ENCODE results near the gene FZD2. TPM values are rescaled to one million over a fixed set of nuclear protein-coding genes. Genes with fewer than 3 reads are reported as not detected.
A peak's percentile ranks its signal among the peaks of the same experiment; 100 is the strongest.

FZD2 gene
- total and polyA plus RNA-seq, 2 of the 13 experiments (the other 11 are each of a cell fraction or from before 2014, with no cell fraction given) = 0.07 to 0.13 TPM

DNA sequence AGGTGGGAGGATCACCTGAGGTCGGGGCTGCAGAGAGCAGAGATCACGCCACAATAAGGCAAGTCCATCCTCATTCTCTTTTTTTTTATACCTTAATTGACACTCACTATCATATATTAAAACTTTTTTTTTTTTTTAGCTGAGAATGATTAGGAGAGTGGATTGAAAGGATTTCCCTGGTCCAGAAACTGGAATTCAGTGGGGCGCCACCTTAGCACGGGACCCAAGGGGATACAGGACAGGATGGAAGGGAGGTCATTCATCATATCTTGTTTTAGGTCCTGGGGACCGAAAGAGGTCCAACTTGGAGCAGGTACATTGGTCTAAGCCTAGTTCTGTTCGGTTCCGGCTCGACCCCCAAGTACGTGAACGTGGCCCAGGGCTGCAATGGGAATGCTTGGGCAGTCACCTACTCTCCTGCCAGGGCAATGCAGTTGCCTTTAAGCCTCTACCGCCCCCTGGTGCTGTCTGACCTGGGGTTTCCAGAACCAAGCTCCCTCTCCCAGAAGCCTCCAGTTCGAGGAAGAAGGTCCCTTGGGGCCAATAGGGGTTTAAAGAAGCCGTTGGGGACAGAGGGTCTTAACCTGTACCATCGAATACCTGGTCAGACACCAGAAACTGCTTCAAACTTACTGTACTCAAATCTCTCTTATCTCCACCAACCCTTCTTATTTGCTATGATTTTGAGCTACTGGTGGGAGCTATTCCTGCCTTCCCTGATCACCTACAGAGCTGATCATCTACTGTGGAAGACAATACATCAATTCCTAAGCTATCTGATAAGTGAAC lies 34.2 kb upstream of the FZD2 start (continued):
- TF ChIP-seq, protein P1, sequence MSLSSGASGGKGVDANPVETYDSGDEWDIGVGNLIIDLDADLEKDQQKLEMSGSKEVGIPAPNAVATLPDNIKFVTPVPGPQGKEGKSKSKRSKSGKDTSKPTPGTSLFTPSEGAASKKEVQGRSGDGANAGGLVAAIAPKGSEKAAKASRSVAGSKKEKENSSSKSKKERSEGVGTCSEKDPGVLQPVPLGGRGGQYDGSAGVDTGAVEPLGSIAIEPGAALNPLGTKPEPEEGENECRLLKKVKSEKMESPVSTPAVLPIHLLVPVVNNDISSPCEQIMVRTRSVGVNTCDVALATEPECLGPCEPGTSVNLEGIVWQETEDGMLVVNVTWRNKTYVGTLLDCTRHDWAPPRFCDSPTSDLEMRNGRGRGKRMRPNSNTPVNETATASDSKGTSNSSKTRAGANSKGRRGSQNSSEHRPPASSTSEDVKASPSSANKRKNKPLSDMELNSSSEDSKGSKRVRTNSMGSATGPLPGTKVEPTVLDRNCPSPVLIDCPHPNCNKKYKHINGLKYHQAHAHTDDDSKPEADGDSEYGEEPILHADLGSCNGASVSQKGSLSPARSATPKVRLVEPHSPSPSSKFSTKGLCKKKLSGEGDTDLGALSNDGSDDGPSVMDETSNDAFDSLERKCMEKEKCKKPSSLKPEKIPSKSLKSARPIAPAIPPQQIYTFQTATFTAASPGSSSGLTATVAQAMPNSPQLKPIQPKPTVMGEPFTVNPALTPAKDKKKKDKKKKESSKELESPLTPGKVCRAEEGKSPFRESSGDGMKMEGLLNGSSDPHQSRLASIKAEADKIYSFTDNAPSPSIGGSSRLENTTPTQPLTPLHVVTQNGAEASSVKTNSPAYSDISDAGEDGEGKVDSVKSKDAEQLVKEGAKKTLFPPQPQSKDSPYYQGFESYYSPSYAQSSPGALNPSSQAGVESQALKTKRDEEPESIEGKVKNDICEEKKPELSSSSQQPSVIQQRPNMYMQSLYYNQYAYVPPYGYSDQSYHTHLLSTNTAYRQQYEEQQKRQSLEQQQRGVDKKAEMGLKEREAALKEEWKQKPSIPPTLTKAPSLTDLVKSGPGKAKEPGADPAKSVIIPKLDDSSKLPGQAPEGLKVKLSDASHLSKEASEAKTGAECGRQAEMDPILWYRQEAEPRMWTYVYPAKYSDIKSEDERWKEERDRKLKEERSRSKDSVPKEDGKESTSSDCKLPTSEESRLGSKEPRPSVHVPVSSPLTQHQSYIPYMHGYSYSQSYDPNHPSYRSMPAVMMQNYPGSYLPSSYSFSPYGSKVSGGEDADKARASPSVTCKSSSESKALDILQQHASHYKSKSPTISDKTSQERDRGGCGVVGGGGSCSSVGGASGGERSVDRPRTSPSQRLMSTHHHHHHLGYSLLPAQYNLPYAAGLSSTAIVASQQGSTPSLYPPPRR (CRISPR knock-in tag; IDR thresholded peaks at IDR 0.05; ENCODE audit: borderline replicate concordance) = no peak
- TF ChIP-seq MAFG (CRISPR knock-in tag; IDR thresholded peaks at IDR 0.05) (no peak), MED8 (CRISPR knock-in tag; IDR thresholded peaks at IDR 0.05; ENCODE audit: insufficient replicate concordance) (no peak), POLR2AphosphoS5 (IDR thresholded peaks at IDR 0.05; ENCODE audit: low read depth, low read length) (no peak), ZNF496 (CRISPR knock-in tag; IDR thresholded peaks at IDR 0.05; ENCODE audit: insufficient replicate concordance) (no peak), AHR (CRISPR knock-in tag; IDR thresholded peaks at IDR 0.05) (0 out of 2 replicates have a peak, but pooled peaks have one; percentile 61), NFE2L1 (CRISPR knock-in tag; IDR thresholded peaks at IDR 0.05; ENCODE audit: borderline replicate concordance) (no peak), SP5 (CRISPR knock-in tag; IDR thresholded peaks at IDR 0.05; ENCODE audit: borderline replicate concordance, low read depth) (peak; percentile 13; the same call in 1 of the 2 replicates), ZNF879 (CRISPR knock-in tag; IDR thresholded peaks at IDR 0.05) (no peak), ZSCAN9 (CRISPR knock-in tag; IDR thresholded peaks at IDR 0.05; ENCODE audit: borderline replicate concordance) (no peak; the same call in 1 of the 2 replicates), MAFK (conservative IDR thresholded peaks at IDR 0.05 in 1 of 2, IDR thresholded peaks at IDR 0.05 in 1 of 2; ENCODE audit: low read length in 2 of 2) (no peak), SOX5 (CRISPR knock-in tag; IDR thresholded peaks at IDR 0.05; ENCODE audit: borderline replicate concordance) (0 out of 2 replicates have a peak, but pooled peaks have one; percentile 16), SNAPC2 (CRISPR knock-in tag; IDR thresholded peaks at IDR 0.05) (0 out of 2 replicates have a peak, but pooled peaks have one; percentile 82), MTF1 (CRISPR knock-in tag; IDR thresholded peaks at IDR 0.05) (no peak), SP1 (IDR thresholded peaks at IDR 0.05) (no peak), SP1 (CRISPR knock-in tag; IDR thresholded peaks at IDR 0.05) (no peak)
- TF ChIP-seq, protein P2, sequence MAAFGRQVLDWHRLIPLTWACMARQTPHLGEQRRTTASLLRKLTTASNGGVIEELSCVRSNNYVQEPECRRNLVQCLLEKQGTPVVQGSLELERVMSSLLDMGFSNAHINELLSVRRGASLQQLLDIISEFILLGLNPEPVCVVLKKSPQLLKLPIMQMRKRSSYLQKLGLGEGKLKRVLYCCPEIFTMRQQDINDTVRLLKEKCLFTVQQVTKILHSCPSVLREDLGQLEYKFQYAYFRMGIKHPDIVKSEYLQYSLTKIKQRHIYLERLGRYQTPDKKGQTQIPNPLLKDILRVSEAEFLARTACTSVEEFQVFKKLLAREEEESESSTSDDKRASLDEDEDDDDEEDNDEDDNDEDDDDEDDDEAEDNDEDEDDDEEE (CRISPR knock-in tag; IDR thresholded peaks at IDR 0.05) = no peak
- TF ChIP-seq, protein P3, sequence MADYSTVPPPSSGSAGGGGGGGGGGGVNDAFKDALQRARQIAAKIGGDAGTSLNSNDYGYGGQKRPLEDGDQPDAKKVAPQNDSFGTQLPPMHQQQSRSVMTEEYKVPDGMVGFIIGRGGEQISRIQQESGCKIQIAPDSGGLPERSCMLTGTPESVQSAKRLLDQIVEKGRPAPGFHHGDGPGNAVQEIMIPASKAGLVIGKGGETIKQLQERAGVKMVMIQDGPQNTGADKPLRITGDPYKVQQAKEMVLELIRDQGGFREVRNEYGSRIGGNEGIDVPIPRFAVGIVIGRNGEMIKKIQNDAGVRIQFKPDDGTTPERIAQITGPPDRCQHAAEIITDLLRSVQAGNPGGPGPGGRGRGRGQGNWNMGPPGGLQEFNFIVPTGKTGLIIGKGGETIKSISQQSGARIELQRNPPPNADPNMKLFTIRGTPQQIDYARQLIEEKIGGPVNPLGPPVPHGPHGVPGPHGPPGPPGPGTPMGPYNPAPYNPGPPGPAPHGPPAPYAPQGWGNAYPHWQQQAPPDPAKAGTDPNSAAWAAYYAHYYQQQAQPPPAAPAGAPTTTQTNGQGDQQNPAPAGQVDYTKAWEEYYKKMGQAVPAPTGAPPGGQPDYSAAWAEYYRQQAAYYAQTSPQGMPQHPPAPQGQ (CRISPR knock-in tag; IDR thresholded peaks at IDR 0.05; ENCODE audit: borderline replicate concordance) = 0 out of 2 replicates have a peak, but pooled peaks have one; percentile 34
- TF ChIP-seq, protein P4, sequence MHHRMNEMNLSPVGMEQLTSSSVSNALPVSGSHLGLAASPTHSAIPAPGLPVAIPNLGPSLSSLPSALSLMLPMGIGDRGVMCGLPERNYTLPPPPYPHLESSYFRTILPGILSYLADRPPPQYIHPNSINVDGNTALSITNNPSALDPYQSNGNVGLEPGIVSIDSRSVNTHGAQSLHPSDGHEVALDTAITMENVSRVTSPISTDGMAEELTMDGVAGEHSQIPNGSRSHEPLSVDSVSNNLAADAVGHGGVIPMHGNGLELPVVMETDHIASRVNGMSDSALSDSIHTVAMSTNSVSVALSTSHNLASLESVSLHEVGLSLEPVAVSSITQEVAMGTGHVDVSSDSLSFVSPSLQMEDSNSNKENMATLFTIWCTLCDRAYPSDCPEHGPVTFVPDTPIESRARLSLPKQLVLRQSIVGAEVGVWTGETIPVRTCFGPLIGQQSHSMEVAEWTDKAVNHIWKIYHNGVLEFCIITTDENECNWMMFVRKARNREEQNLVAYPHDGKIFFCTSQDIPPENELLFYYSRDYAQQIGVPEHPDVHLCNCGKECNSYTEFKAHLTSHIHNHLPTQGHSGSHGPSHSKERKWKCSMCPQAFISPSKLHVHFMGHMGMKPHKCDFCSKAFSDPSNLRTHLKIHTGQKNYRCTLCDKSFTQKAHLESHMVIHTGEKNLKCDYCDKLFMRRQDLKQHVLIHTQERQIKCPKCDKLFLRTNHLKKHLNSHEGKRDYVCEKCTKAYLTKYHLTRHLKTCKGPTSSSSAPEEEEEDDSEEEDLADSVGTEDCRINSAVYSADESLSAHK (CRISPR knock-in tag; IDR thresholded peaks at IDR 0.05; ENCODE audit: borderline replicate concordance) = no peak
